ENCODE data around the gene SPON1. TPM values are rescaled to one million over a fixed set of nuclear protein-coding genes. Genes with fewer than 3 reads are reported as not detected.

SPON1 gene
- total and polyA plus RNA-seq, 9 donors = 11.9 to 112 (median 56.4) TPM

DNA sequence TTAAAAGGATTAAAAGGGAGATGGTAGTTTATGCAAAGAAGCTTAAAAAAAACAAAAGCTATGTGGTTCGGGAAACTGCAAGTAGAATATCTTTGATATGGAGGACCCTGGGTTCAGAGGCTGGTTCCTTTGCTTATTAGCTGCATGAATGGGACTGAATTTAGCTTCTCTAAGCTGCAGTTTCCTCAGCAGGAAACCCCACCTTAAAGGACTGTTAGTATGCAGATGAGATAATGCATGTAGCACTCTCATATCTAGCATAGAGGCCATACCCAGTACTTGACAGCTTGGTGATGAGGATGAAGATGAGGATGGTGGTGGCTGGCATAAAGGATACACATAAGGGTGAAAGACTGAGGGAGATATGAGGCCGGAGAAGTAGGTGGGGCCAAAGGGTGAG, 261.9 kb downstream of the SPON1 start:
- TF ChIP-seq EP300 (IDR thresholded peaks at IDR 0.05) (no peak), POLR2A (IDR thresholded peaks at IDR 0.05) (no peak)
- TF ChIP-seq, protein P1, sequence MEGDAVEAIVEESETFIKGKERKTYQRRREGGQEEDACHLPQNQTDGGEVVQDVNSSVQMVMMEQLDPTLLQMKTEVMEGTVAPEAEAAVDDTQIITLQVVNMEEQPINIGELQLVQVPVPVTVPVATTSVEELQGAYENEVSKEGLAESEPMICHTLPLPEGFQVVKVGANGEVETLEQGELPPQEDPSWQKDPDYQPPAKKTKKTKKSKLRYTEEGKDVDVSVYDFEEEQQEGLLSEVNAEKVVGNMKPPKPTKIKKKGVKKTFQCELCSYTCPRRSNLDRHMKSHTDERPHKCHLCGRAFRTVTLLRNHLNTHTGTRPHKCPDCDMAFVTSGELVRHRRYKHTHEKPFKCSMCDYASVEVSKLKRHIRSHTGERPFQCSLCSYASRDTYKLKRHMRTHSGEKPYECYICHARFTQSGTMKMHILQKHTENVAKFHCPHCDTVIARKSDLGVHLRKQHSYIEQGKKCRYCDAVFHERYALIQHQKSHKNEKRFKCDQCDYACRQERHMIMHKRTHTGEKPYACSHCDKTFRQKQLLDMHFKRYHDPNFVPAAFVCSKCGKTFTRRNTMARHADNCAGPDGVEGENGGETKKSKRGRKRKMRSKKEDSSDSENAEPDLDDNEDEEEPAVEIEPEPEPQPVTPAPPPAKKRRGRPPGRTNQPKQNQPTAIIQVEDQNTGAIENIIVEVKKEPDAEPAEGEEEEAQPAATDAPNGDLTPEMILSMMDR (IDR thresholded peaks at IDR 0.05) = no peak
- intact Hi-C loops (cut with DNase I) = no loop called here
- H3K27ac ChIP-seq = no peak overlapping the region
- H3K27me3 ChIP-seq = no peaks in the 10 kb centered on the region
- no peak for DNase-seq
- WGBS, 3 donors = 56 to 60% (median 57%) methylated on average over 2 of the region's 2 CpGs
- no peaks in the 10 kb centered on the region for H3K36me3 ChIP-seq
- no peaks in the 10 kb centered on the region for H3K9me3 ChIP-seq
- H3K4me3 ChIP-seq = no peak overlapping the region
- H3K4me1 ChIP-seq (ENCODE audit: insufficient read depth) = no peaks in the 10 kb centered on the region

DNA sequence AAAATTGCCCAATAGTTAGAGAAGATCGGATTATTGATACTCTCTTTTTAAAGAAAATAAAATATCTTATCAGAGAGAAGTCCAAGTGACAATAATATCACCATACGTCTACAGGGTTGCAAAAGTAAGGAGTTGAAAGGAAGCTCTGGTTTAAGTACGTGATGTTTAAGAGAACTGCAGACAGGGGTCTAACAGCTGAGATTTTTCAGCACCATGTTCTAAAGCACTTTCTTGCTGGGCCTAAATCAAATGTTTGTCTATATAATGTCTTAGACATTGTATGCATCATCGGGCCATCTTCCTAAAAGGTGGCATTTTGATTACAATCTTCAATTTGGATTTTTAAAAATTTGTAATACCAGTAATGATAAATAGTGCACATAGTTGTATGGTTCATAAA, 263.1 kb downstream of the SPON1 start:
- Histone ChIP-seq H3K36me3 (no peaks in the 10 kb centered on the region), H3K27me3 (no peaks in the 10 kb centered on the region), H3K4me1 (ENCODE audit: insufficient read depth) (no peaks in the 10 kb centered on the region), H3K27ac (no peak overlapping the region), H3K9me3 (no peaks in the 10 kb centered on the region), H3K4me3 (no peak overlapping the region)
- WGBS, 3 donors = 83 to 90% (median 86%) methylated on average over 4 of the region's 4 CpGs
- intact Hi-C loops (cut with DNase I) = no loop called here
- no peak for TF ChIP-seq EP300 (IDR thresholded peaks at IDR 0.05)
- DNase-seq = no peak

DNA sequence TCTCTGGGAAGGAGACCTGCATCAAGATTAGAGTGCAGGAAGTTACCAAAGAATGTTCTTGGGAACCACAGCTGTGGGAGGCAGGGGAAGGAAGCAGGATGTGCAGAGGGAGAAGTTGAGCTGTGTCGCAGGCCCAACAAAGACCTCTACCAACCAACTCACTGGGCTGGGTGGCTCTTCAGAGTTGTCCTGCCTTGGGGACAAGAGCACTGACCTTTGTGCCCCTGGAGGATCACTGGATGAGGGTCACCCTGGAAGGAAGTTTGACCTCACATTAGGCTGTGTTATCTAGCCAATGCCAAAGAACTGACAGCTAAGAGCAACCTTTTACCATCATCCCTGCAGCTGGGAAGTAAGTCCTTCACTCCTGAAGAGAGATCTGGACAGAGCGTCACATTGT, 265.8 kb downstream of the SPON1 start:
- H3K36me3 ChIP-seq = no peaks in the 10 kb centered on the region
- intact Hi-C loops (cut with DNase I) = no loop called here
- 84 to 91% (median 88%) methylated on average over 2 of the region's 2 CpGs for WGBS, 3 donors
- TF ChIP-seq EP300 (IDR thresholded peaks at IDR 0.05) = no peak
- TF ChIP-seq, protein P1 (IDR thresholded peaks at IDR 0.05) = no peak
- no peak for TF ChIP-seq POLR2A (IDR thresholded peaks at IDR 0.05)
- no peak for DNase-seq
- H3K4me3 ChIP-seq = no peak overlapping the region
- H3K4me1 ChIP-seq (ENCODE audit: insufficient read depth) = no peaks in the 10 kb centered on the region
- no peak overlapping the region for H3K27ac ChIP-seq
- H3K27me3 ChIP-seq = no peaks in the 10 kb centered on the region
- no peaks in the 10 kb centered on the region for H3K9me3 ChIP-seq

DNA sequence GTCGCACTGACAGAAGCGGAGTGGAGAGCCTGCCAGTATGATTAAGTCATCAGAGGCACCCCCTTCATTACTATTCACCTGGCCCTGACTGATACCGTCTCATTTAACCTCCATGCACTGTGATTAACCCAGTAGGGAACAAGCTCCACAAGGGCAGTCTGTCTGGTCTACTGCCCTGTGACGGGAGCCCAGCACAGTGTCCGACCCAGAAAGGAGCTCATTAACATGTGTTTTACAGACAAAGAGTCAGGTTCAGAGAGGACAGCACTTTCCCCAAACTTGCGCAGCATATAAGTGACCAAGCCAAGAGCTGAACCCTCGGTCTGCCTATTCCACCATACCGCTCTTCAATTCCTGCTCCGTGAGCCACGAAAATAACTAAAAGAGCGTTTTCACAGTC, 266.9 kb downstream of the SPON1 start:
- no peak overlapping the region for H3K4me3 ChIP-seq
- no peaks in the 10 kb centered on the region for H3K4me1 ChIP-seq (ENCODE audit: insufficient read depth)
- H3K27ac ChIP-seq = no peak overlapping the region
- intact Hi-C loops (cut with DNase I) = no loop called here
- H3K9me3 ChIP-seq = no peaks in the 10 kb centered on the region
- no peaks in the 10 kb centered on the region for H3K27me3 ChIP-seq
- WGBS, 3 donors = 73 to 88% (median 80%) methylated on average over 11 of the region's 11 CpGs
- no peak for DNase-seq
- no peaks in the 10 kb centered on the region for H3K36me3 ChIP-seq
- TF ChIP-seq, protein P1 (IDR thresholded peaks at IDR 0.05) = no peak
- no peak for TF ChIP-seq POLR2A (IDR thresholded peaks at IDR 0.05)
- TF ChIP-seq EP300 (IDR thresholded peaks at IDR 0.05) = no peak

DNA sequence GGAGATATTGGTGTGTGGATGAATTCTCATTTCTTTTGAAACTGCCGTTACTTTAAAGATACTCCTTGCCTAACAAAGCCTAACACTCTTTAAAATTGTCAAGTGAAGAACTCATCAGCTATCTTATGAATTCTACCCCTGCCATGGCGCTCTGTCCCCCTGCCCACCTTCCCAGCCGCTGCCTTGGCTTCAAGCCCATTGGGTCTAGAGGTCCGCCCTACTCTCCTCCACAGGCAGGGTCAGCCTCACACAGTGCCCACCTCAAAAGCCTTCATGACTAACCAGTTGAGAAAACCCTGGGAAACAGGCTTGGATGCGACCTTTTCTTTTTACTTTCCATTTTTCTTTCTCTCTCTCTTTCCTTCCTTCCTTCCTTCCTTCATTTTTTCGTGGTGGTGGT, 267.9 kb downstream of the SPON1 start:
- Histone ChIP-seq H3K4me3 (no peak overlapping the region), H3K27ac (no peak overlapping the region), H3K4me1 (ENCODE audit: insufficient read depth) (no peaks in the 10 kb centered on the region), H3K9me3 (no peaks in the 10 kb centered on the region), H3K27me3 (no peaks in the 10 kb centered on the region), H3K36me3 (no peaks in the 10 kb centered on the region)
- 80 to 85% (median 83%) methylated on average over 6 of the region's 6 CpGs for WGBS, 3 donors
- TF ChIP-seq POLR2A (IDR thresholded peaks at IDR 0.05) (no peak), EP300 (IDR thresholded peaks at IDR 0.05) (no peak)
- TF ChIP-seq, protein P1 (IDR thresholded peaks at IDR 0.05) = no peak
- intact Hi-C loops (cut with DNase I) = no loop called here
- no peak for DNase-seq

Measured in ovary (tissue), 9 donors.